Adrenal gland (tissue), 12 donors: Measurements from ENCODE around the gene CHID1. TPM values are rescaled to one million over a fixed set of nuclear protein-coding genes. Genes with fewer than 3 reads are reported as not detected.

Experiments used
- DNase-seq, 7 donors: peaks; one replicate each; pipeline ENCODE4 v3.0.0-alpha.2; 2019 to 2020
- H3K27ac ChIP-seq, 5 donors: fragments of 200-600 bp; sonication (generic) in 4 of 5; 1 replicate in 3 of 5; 2 replicates in 2 of 5; pipeline versions ENCODE4 v1.5.1 to v1.8.0; 2016 to 2020; ENCODE audit warnings: mild to moderate bottlenecking in 1 of 5
- H3K27me3 ChIP-seq: fragments of 200-600 bp; 2 replicates; pipeline ENCODE4 v1.8.0; 2021
- H3K36me3 ChIP-seq, 2 donors: fragments of 200-600 bp; replicated peaks in 1 of 2; 1 replicate in 1 of 2; 2 replicates in 1 of 2; pipeline versions ENCODE4 v1.5.1 to v1.8.0; 2018 to 2022
- H3K4me1 ChIP-seq, 2 donors: fragments of 200-600 bp; replicated peaks in 1 of 2; 1 replicate in 1 of 2; 2 replicates in 1 of 2; pipeline versions ENCODE4 v1.5.1 to v1.8.0; 2018 to 2021
- H3K4me3 ChIP-seq, 4 donors: fragments of 200-600 bp; sonication (generic) in 3 of 4; one replicate each; pipeline ENCODE4 v1.5.1; 2016 to 2018
- H3K9me3 ChIP-seq, 3 donors: fragments of 200-600 bp; sonication (generic) in 1 of 3; replicated peaks in 1 of 3; 1 replicate in 2 of 3; 2 replicates in 1 of 3; pipeline versions ENCODE4 v1.5.1 to v1.8.0; 2016 to 2021
- CTCF ChIP-seq, 6 experiments: fragments of 450-650 bp in 4 of 6; fragments of 200-600 bp in 2 of 6; sonication (generic) in 1 of 6; IDR thresholded peaks; 1 replicate in 5 of 6; 2 replicates in 1 of 6; pipeline versions ENCODE4 v1.5.1 to v1.8.0; 2016 to 2021; ENCODE audit warnings: antibody characterized with exemption in 6 of 6, mild to moderate bottlenecking in 2 of 6, moderate library complexity in 1 of 6
- POLR2A ChIP-seq, 2 donors: fragments of 450-650 bp; IDR thresholded peaks; one replicate each; pipeline ENCODE4 v1.6.1; 2017; ENCODE audit warnings: antibody characterized with exemption in 2 of 2, mild to moderate bottlenecking in 2 of 2, moderate library complexity in 1 of 2
- WGBS, 4 donors: extraction: QIAGEN DNeasy Blood & Tissue Kit in 2 of 4; methylation state at CpG; one replicate each; pipeline versions ENCODE4 v1.1.5 to v1.1.7; 2013 to 2017; 5-methylcytosine and 5-hydroxymethylcytosine counted together
- intact Hi-C, 2 donors: fragments of 100-400 bp; cut with DNase I; formaldehyde crosslinking; loops; one replicate each; pipeline versions ENCODE4 v1.14.1 to v1.15.0; 2022 to 2023
- polyA plus RNA-seq, 3 donors: library from polyadenylated mRNA; stranded (reverse); fragments of 200-250 nt in 2 of 3; fragments of 350-450 nt in 1 of 3; fragmentation: Illumina TruSeq in 1 of 3; extraction: RNeasy Lipid Tissue Mini Kit (QIAGEN cat#74804) in 1 of 3; gene quantifications; one replicate each; pipeline ENCODE4 v1.2.3, GENCODE V29; 2013 to 2014
- total RNA-seq, 9 donors: library from RNA; depleted of rRNA in 4 of 9; stranded (reverse); fragments of >200 nt in 4 of 9; fragments of 120-200 nt in 1 of 9; fragmentation: NEBNext Ultra II Directional in 1 of 9; extraction: Animal tissue kit (Norgen Biotek cat#: 25700) in 1 of 9; gene quantifications; one replicate each; pipeline versions ENCODE4 v1.1.0 to v1.2.4, GENCODE V29; 2013 to 2023
- donor health status: healthy with polysubstance abuse.
- donor health status: Bipolar disorder and iron deficiency.
- donor health status: DM: yes; HTN: yes; CAD: no.
- donor health status: DM: no; HTN: no; CAD: no.
- donor health status: DM: no; HTN: no; CAD: no.
- donor health status: DM: yes; HTN: yes; CAD: no.

Gene CHID1
- total and polyA plus RNA-seq, 12 donors, result 39.2 to 220 (median 96.6) TPM

GRCh38 chr11:912266-912665 is 1.7 kb upstream of the CHID1 start:
- 92 to 95% (median 93%) methylated on average over 13 to 14 of the region's 14 CpGs for WGBS, 4 donors

GRCh38 chr11:911890-912219 is 1.2 kb upstream of the CHID1 start:
- no peak overlapping the region for H3K4me3 ChIP-seq
- TF ChIP-seq POLR2A (IDR thresholded peaks at IDR 0.05), result no peak
- TF ChIP-seq CTCF (IDR thresholded peaks at IDR 0.05), result no peak
- H3K27ac ChIP-seq, result peak overlapping the region in 4 of 5 donors; percentile 79 to 97 (median 86)
- no peaks in the 10 kb centered on the region for H3K36me3 ChIP-seq
- H3K4me1 ChIP-seq, result peaks cover 12 to 32% of the 10 kb centered on the region in 2 donors
- DNase-seq, result no peak
- WGBS, 4 donors, result 92 to 98% (median 95%) methylated on average over 10 to 11 of the region's 11 CpGs
- H3K9me3 ChIP-seq, result no peaks in the 10 kb centered on the region
- intact Hi-C loops, result no loop called here
- H3K27me3 ChIP-seq, result no peaks in the 10 kb centered on the region

More at GRCh38 chr11:912266-912665, 1.7 kb upstream of the CHID1 start:
- TF ChIP-seq POLR2A (IDR thresholded peaks at IDR 0.05) (no peak), CTCF (IDR thresholded peaks at IDR 0.05) (no peak)
- Histone ChIP-seq H3K27ac (no peak overlapping the region), H3K4me1 (peaks cover 12 to 32% of the 10 kb centered on the region in 2 donors), H3K4me3 (no peak overlapping the region), H3K36me3 (no peaks in the 10 kb centered on the region), H3K27me3 (no peaks in the 10 kb centered on the region), H3K9me3 (no peaks in the 10 kb centered on the region)
- DNase-seq, result no peak
- intact Hi-C loops, result no loop called here

GRCh38 chr11:911031-911889 is 650 bp upstream of the CHID1 start:
- intact Hi-C loops, result no loop called here
- WGBS, 4 donors, result 2 to 6% (median 4%) methylated on average over 22 to 68 of the region's 68 CpGs
- Histone ChIP-seq H3K4me1 (peaks cover 12 to 32% of the 10 kb centered on the region in 2 donors), H3K36me3 (no peaks in the 10 kb centered on the region), H3K4me3 (peak overlapping the region in 3 of 4 donors; percentile 60 to 97 (median 85)), H3K27ac (peak overlapping the region; percentile 74 to 97 (median 79)), H3K27me3 (no peaks in the 10 kb centered on the region), H3K9me3 (no peaks in the 10 kb centered on the region)
- peak; percentile 45 to 77 (median 69) for DNase-seq
- TF ChIP-seq CTCF (IDR thresholded peaks at IDR 0.05), result no peak
- peak; percentile 20 to 49 for TF ChIP-seq POLR2A (IDR thresholded peaks at IDR 0.05)

- Histone ChIP-seq H3K4me3 (peak overlapping the region; percentile 30 to 97 (median 85)), H3K9me3 (no peaks in the 10 kb centered on the region), H3K4me1 (peaks cover 12 to 28% of the 10 kb centered on the region in 2 donors), H3K27me3 (no peaks in the 10 kb centered on the region), H3K27ac (peak overlapping the region in 3 of 5 donors; percentile 79 to 97 (median 92)), H3K36me3 (no peaks in the 10 kb centered on the region)
- intact Hi-C loops, result no loop called here
- TF ChIP-seq CTCF (IDR thresholded peaks at IDR 0.05) (no peak), POLR2A (IDR thresholded peaks at IDR 0.05) (no peak)
- DNase-seq, result no peak
- WGBS, 4 donors, result 2 to 4% (median 3%) methylated on average over 28 to 38 of the region's 38 CpGs
These were observed 494 bp downstream of the CHID1 start for GRCh38 chr11:910044-910588.
